GM06990 (cell line): ENCODE results near the gene FBXL4.

Source experiments
- DNase-seq: peaks from one replicate; pipeline ENCODE4 v3.0.0-alpha.2; 2011; ENCODE audit not compliant: insufficient read length; ENCODE audit errors: extremely low read depth
- H3K27me3 ChIP-seq: replicated peaks from 2 replicates; pipeline ENCODE4 v1.6.0; 2011; ENCODE audit warnings: low read length; ENCODE audit not compliant: control insufficient read depth, insufficient read depth
- H3K36me3 ChIP-seq: 2 replicates; pipeline ENCODE4 v1.5.1; 2011; ENCODE audit warnings: low read length; ENCODE audit not compliant: control insufficient read depth, insufficient read depth
- H3K4me3 ChIP-seq: replicated peaks from 2 replicates; pipeline ENCODE4 v1.5.1; 2011; ENCODE audit warnings: low read depth, mild to moderate bottlenecking, control low read depth, low read length
- TF ChIP-seq, protein P1 (sequence below): IDR thresholded peaks from 2 replicates; pipeline ENCODE4 v1.5.1; 2011; ENCODE audit warnings: low read length, control low read depth, mild to moderate bottlenecking, inconsistent platforms; ENCODE audit not compliant: insufficient read depth, poor library complexity, severe bottlenecking

FBXL4 gene

DNA sequence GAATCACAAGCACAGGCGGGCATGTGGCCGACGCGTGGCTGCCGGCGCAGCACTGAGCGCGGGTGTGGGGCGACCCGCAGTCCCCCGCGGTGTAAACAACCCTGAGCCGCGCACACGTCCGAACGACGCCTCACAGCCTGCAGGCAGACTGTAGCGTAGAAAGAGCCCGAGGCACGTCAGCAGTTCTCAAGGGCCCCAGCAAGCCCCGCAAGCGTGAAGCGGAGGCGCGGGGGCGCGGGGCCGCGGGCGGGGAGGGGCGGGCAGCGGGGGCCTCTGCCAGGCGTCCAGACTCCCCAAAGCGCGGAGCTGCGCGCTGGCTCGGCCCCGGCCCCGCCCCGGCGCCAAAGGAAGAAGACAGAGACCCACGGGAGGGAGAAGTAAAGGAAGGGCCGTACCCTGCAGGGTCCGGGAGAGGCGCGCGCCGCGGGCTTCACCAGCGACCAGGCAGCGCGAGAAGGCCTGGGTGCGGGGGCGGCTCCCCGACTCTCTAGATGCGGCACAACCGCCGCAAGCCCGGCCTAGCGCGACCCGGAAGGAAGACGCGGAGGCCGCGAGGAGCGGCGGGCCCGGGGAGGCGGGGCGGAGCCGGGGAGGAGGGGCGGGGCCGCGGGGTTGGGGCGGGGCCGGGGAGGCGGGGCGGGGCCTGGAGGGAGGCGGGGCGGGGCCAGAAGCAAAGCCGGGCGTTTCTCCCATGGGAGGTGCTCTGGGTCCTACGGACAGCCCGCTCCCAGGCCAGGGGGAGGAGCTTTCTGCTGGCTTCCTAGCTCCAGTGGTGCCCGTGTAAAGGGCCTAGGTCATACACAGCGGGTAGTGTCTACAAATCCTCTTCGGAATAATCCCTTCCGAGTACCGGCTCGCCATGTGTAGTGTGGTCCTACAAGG is at the start of gene FBXL4:
TSS of gene FBXL4 (minus strand) at position 536 of the 882 bp plus-strand sequence. CDS start 20,958 bp downstream, outside the sequence.
- TF ChIP-seq, protein P1, sequence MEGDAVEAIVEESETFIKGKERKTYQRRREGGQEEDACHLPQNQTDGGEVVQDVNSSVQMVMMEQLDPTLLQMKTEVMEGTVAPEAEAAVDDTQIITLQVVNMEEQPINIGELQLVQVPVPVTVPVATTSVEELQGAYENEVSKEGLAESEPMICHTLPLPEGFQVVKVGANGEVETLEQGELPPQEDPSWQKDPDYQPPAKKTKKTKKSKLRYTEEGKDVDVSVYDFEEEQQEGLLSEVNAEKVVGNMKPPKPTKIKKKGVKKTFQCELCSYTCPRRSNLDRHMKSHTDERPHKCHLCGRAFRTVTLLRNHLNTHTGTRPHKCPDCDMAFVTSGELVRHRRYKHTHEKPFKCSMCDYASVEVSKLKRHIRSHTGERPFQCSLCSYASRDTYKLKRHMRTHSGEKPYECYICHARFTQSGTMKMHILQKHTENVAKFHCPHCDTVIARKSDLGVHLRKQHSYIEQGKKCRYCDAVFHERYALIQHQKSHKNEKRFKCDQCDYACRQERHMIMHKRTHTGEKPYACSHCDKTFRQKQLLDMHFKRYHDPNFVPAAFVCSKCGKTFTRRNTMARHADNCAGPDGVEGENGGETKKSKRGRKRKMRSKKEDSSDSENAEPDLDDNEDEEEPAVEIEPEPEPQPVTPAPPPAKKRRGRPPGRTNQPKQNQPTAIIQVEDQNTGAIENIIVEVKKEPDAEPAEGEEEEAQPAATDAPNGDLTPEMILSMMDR: no peak
- no peaks in the 10 kb centered on the region for H3K36me3 ChIP-seq
- no peaks in the 10 kb centered on the region for H3K27me3 ChIP-seq
- DNase-seq: peak; percentile 84
- H3K4me3 ChIP-seq: peak within 1 kb of the TSS; percentile 96

DNA sequence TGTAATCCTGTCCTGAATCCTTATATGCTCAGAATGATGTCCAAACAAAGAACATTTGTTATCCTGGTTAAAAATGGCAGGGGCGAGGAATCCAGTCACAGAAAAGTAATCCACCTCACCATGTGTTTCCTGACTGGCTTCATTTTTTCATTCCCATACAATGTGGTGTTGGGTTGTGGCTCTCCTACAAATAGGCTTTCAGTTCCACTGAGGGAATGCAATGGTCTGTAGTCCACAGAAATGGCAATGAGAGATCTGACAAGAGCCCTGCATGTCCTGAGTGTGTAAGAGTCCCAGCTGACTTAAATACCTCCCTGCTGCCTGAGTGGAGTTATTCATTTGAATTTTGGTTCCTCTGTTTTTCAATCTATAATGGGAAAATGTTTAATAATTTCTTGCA is 47.4 kb upstream of the FBXL4 start:
- no peak overlapping the region for H3K4me3 ChIP-seq
- H3K27me3 ChIP-seq: no peaks in the 10 kb centered on the region; the same call in 1 of the 2 replicates
- no peaks in the 10 kb centered on the region for H3K36me3 ChIP-seq
- TF ChIP-seq, protein P1: no peak
- DNase-seq: no peak

DNA sequence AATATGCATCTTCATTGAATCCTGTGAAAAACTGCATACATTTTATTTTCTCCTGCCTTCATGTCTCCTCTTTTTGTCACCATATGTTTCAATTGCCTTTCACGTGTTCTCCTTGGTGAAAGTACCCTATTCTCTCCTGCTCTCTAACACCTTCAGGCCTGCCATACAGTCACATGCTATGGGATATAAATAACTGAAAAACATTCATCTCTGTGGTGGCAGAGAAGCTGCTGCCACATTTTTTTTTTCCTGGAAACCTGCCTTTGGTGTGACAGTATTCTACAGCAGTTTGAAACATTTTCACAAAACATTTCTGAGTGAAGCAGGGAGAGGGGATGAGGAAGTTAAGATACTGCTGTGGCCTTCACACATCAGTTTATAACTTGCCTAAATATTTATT is 44.8 kb upstream of the FBXL4 start:
- TF ChIP-seq, protein P1: no peak
- Histone ChIP-seq H3K36me3 (no peaks in the 10 kb centered on the region), H3K4me3 (no peak overlapping the region), H3K27me3 (no peaks in the 10 kb centered on the region; the same call in 1 of the 2 replicates)
- DNase-seq: no peak

DNA sequence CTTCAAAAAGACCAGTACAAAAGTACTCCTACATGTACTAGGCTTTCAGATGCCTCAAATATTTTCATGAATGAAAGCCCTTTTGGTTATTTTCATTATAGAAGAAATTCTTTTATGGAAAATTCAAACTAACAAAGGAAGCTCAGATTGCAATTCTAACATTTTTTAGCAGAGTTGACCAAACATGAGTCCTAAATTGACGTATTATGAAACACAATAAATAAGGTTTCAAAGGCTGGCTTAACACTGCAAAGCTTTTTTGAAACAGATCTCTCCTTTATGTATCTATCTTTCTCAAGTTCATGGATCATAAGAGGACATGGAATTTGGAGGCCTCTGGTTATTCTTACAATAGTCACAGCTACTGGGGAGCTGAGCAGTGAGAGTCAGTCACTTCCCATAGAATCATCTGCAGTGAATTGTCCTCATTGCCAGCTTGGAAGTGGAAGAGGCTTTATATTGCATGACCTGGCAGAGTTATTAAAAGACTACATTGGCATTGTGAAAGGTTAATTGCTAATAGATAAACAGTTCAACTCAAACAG is 38.4 kb upstream of the FBXL4 start:
- Histone ChIP-seq H3K4me3 (no peak overlapping the region), H3K27me3 (no peaks in the 10 kb centered on the region; the same call in 1 of the 2 replicates), H3K36me3 (no peaks in the 10 kb centered on the region)
- no peak for DNase-seq
- TF ChIP-seq, protein P1: no peak

DNA sequence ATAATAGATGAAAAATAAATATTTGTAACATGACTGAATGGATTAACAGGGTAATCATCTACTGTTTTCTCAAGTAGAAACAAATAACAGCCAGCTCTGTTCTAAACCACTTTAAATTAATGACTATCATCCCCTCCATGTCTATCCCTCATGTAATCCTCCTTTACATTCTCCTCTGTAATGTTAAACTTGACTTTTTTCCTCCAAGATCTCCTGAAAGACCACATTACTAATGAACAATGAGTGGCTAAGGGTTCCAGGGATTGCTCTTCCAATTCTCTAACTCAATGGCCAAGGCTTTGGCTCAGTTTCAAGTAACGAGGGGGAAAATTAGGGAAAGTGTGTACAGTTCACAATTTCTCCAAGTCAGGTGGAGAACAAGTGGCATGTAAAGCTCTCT is 37.6 kb upstream of the FBXL4 start:
- DNase-seq: no peak
- no peak overlapping the region for H3K4me3 ChIP-seq
- H3K27me3 ChIP-seq: no peaks in the 10 kb centered on the region; the same call in 1 of the 2 replicates

More for the DNA sequence above, 37.6 kb upstream of the FBXL4 start:
- H3K36me3 ChIP-seq: no peaks in the 10 kb centered on the region
- TF ChIP-seq, protein P1: no peak
